Osteocyte (in vitro differentiated cells): ENCODE results near the gene GFOD1. TPM values are rescaled to one million over a fixed set of nuclear protein-coding genes. Genes with fewer than 3 reads are reported as not detected.

Experiments used
- DNase-seq: peaks from one replicate; pipeline ENCODE4 v3.0.0; 2021; ENCODE audit warnings: mixed read lengths; ENCODE audit not compliant: unreplicated experiment; ENCODE audit errors: extremely low spot score
- H3K27ac Mint-ChIP-seq: one replicate; pipeline ENCODE4 v1.8.0; 2021; ENCODE audit warnings: mild to moderate bottlenecking, mixed read lengths; ENCODE audit not compliant: unreplicated experiment
- H3K27me3 Mint-ChIP-seq: one replicate; pipeline ENCODE4 v1.8.0; 2021; ENCODE audit warnings: mixed read lengths; ENCODE audit not compliant: unreplicated experiment
- H3K36me3 Mint-ChIP-seq: one replicate; pipeline ENCODE4 v1.8.0; 2021; ENCODE audit warnings: mixed read lengths; ENCODE audit not compliant: unreplicated experiment
- H3K4me1 Mint-ChIP-seq: one replicate; pipeline ENCODE4 v1.8.0; 2021; ENCODE audit warnings: mixed read lengths; ENCODE audit not compliant: unreplicated experiment
- H3K4me3 Mint-ChIP-seq: one replicate; pipeline ENCODE4 v1.8.0; 2021; ENCODE audit warnings: mild to moderate bottlenecking, moderate library complexity, mixed read lengths; ENCODE audit not compliant: unreplicated experiment
- H3K9me3 Mint-ChIP-seq: one replicate; pipeline ENCODE4 v1.8.0; 2021; ENCODE audit warnings: mixed read lengths; ENCODE audit not compliant: unreplicated experiment
- total RNA-seq: library from RNA; stranded (reverse); gene quantifications from 2 replicates; pipeline ENCODE4 v1.2.1, GENCODE V29; 2021
- TF ChIP-seq, protein P1 (sequence below): fragments of 200-600 bp; sonication (generic); IDR thresholded peaks from 2 replicates; pipeline ENCODE4 v1.5.0; 2021; ENCODE audit warnings: antibody characterized with exemption, mild to moderate bottlenecking, moderate library complexity

GFOD1 gene
- total RNA-seq, 1 donor from 2014 or later = 0.89 TPM

DNA sequence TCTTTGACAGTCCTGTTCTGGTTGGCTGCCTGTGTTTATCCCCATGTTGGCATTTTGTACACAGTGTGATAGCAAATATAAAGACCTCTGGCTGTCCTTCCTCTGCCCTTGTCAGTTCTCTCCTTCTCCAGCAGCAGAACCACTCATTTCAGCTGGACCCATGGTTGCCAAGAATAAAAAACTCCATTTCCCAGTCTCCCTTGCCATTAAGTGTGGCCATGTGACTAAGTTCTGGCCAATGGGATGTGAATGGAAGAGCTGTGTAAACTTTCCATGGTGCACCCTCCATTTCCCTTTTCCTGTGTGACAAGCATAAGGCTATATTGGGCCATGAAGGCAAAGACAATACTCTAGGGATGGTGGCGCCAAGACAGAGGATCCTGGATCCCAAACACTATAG is 80.6 kb downstream of the GFOD1 start:
- Mint-ChIP-seq H3K4me3 (no peak overlapping the region), H3K4me1 (peaks cover 6% of the 10 kb centered on the region), H3K9me3 (no peaks in the 10 kb centered on the region), H3K36me3 (no peaks in the 10 kb centered on the region), H3K27me3 (no peaks in the 10 kb centered on the region), H3K27ac (no peak overlapping the region)
- TF ChIP-seq, protein P1, sequence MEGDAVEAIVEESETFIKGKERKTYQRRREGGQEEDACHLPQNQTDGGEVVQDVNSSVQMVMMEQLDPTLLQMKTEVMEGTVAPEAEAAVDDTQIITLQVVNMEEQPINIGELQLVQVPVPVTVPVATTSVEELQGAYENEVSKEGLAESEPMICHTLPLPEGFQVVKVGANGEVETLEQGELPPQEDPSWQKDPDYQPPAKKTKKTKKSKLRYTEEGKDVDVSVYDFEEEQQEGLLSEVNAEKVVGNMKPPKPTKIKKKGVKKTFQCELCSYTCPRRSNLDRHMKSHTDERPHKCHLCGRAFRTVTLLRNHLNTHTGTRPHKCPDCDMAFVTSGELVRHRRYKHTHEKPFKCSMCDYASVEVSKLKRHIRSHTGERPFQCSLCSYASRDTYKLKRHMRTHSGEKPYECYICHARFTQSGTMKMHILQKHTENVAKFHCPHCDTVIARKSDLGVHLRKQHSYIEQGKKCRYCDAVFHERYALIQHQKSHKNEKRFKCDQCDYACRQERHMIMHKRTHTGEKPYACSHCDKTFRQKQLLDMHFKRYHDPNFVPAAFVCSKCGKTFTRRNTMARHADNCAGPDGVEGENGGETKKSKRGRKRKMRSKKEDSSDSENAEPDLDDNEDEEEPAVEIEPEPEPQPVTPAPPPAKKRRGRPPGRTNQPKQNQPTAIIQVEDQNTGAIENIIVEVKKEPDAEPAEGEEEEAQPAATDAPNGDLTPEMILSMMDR = no peak
- DNase-seq = no peak

DNA sequence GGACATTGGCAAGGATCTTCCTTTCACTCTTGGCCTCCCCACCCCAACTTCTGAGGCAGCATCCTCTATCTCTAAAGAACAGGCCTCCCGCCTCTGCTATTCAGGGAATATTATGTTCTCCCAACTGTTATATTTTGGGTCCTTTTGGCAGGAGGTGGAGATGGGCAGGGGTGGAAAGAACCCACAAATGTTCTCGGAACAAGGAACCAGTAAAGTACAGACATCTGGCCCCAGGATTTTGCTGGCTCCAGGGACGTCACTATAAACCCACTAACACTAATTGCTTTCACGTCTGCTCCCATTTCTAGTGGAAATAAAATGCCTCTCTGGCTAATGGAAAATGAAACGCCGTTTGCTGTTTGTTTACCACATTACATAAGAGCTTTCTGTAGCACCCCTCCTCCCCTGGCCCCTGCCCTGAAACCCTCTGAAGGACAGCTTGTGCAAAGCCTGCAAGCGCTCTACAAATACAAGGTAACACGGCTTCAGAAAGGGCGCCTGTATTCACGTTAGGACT is 81.4 kb downstream of the GFOD1 start:
- Mint-ChIP-seq H3K27ac (no peak overlapping the region), H3K27me3 (no peaks in the 10 kb centered on the region), H3K4me1 (peaks cover 6% of the 10 kb centered on the region)

DNA sequence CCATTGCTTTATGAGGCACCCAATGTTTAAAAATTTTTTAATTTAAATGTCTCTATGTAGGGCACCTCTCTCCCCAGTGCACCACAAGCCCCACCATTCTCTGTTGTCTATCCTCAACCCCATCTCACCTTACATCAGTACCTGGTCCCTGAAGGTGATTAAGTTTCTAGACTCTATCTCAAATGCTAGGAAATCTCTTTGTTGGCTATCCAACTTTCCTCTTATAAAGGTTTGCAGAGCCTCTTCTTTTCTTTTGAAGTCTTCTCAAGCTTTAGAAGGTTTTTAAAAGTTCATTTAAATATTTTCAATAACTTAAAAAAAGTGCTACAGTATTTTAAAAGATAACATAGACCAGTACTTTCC is 82.5 kb downstream of the GFOD1 start:
- Mint-ChIP-seq H3K27me3 (peaks cover 4% of the 10 kb centered on the region), H3K36me3 (no peaks in the 10 kb centered on the region), H3K4me1 (peaks cover 6% of the 10 kb centered on the region), H3K9me3 (no peaks in the 10 kb centered on the region), H3K4me3 (no peak overlapping the region), H3K27ac (no peak overlapping the region)
- no peak for DNase-seq
- TF ChIP-seq, protein P1 = no peak

More for the DNA sequence above, 81.4 kb downstream of the GFOD1 start:
- DNase-seq = no peak
- no peaks in the 10 kb centered on the region for H3K9me3 Mint-ChIP-seq
- H3K36me3 Mint-ChIP-seq = no peaks in the 10 kb centered on the region
- no peak overlapping the region for H3K4me3 Mint-ChIP-seq
- TF ChIP-seq, protein P1 = no peak

DNA sequence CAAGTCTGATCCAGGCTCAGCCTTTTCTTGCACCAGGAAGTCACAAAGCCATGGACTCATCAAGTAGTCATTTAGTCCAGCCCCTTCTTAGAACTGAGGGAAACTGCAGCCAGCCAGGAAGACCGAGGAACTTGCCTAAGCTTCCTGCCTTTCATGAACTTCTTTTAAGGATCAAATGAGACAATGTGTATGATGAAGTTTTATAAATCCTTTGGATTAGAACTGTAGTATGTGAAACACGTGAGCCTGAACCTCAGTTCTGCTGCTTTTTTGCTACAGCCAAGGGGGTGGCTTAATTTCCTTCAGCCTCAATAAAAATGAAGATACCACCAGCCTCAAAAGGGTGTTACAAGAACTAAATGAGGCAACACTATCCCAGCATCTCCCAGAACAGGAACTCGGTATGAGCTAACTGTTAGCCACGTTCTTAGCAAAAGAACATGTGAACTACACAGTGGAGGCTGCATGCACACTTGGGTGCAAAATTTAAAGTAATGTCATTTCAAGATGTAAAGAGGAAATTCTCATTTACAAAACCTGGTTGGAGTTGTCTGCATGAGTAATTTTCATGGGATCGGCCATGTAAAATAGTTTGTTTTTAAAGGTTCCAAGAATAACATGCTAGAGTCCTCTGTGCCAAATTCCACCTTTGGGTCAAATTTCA is 83.0 kb downstream of the GFOD1 start:
- peaks cover 6% of the 10 kb centered on the region for H3K4me1 Mint-ChIP-seq
- no peaks in the 10 kb centered on the region for H3K36me3 Mint-ChIP-seq
- peaks cover 4% of the 10 kb centered on the region for H3K27me3 Mint-ChIP-seq
- H3K27ac Mint-ChIP-seq = no peak overlapping the region
- H3K4me3 Mint-ChIP-seq = no peak overlapping the region
- no peaks in the 10 kb centered on the region for H3K9me3 Mint-ChIP-seq
- DNase-seq = no peak
- TF ChIP-seq, protein P1 = no peak

DNA sequence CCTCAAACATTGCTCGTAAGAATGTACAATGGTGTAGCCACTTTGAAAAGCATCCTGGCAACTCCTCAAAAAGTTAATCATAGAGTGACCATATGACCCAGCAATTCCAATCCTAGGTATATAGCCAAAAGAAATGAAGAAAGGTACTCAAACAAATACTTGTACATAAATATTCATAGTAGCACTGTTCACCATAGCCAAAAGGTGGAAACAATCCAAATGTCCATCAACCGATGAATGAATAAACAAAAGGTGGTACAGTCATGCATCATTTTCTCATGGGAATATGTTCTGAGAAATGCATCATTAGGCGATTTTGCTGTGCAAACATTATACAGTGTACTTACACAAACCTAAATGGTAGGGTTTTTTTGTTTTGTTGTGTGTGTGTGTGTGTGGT is 84.7 kb downstream of the GFOD1 start:
- H3K9me3 Mint-ChIP-seq = no peaks in the 10 kb centered on the region
- no peak overlapping the region for H3K4me3 Mint-ChIP-seq
- TF ChIP-seq, protein P1 = no peak
- H3K27me3 Mint-ChIP-seq = peaks cover 4% of the 10 kb centered on the region
- DNase-seq = no peak
- no peaks in the 10 kb centered on the region for H3K36me3 Mint-ChIP-seq
- no peak overlapping the region for H3K27ac Mint-ChIP-seq
- H3K4me1 Mint-ChIP-seq = peaks cover 6% of the 10 kb centered on the region
